Brain microvascular endothelial cell (primary cell): ENCODE measurements around the gene MMP25.

Experiments used
- DNase-seq: peaks from one replicate; pipeline ENCODE4 v3.0.0-alpha.2; 2020
- H3K27ac ChIP-seq: fragments of 250-450 bp; sonication (Bioruptor Pico); 2 replicates; pipeline ENCODE4 v1.5.1; 2020; ENCODE audit warnings: mild to moderate bottlenecking, moderate library complexity
- H3K27me3 ChIP-seq: fragments of 250-450 bp; sonication (Bioruptor Pico); replicated peaks from 2 replicates; pipeline ENCODE4 v1.5.1; 2020; ENCODE audit warnings: mild to moderate bottlenecking
- H3K36me3 ChIP-seq: fragments of 250-450 bp; sonication (Bioruptor Pico); replicated peaks from 2 replicates; pipeline ENCODE4 v1.5.1; 2020; ENCODE audit warnings: mild to moderate bottlenecking
- H3K4me3 ChIP-seq: 2 replicates; pipeline ENCODE4 v1.5.1; 2011; ENCODE audit warnings: low read depth, mild to moderate bottlenecking, control low read depth, low read length, moderate library complexity
- CTCF ChIP-seq: IDR thresholded peaks from 2 replicates; pipeline ENCODE4 v1.5.1; 2011; ENCODE audit warnings: low read depth, mild to moderate bottlenecking, moderate library complexity, low read length, control low read depth, inconsistent platforms; ENCODE audit errors: missing control alignments
- in situ Hi-C: cut with HindIII; loops from 2 replicates; pipeline ENCODE4 v1.10.0; 2017; ENCODE audit warnings: low sequenced_read_pairs, low pct_ligation_motif_present

The MMP25 gene

GRCh38 chr16:3098459-3099394 is 52.4 kb downstream of the MMP25 start, which contains the start of gene ZSCAN10:
Gene ZSCAN10 (minus strand): TSS chr16:3099294. CDS start chr16:3092937, 6,357 bp downstream.
- DNase-seq, result no peak
- TF ChIP-seq CTCF, result no peak

GRCh38 chr16:3099395-3099731 is 53.0 kb downstream of the MMP25 start:
- TF ChIP-seq CTCF, result no peak
- no peak overlapping the region for H3K27ac ChIP-seq
- in situ Hi-C loops, result no loop called here
- H3K27me3 ChIP-seq, result peaks cover 5% of the 10 kb centered on the region
- no peak overlapping the region for H3K4me3 ChIP-seq
- DNase-seq, result no peak
- H3K36me3 ChIP-seq, result no peaks in the 10 kb centered on the region

More at GRCh38 chr16:3098459-3099394, 52.4 kb downstream of the MMP25 start, which contains the start of gene ZSCAN10:
- H3K27ac ChIP-seq, result no peak within 1 kb of the TSS
- no peaks in the 10 kb centered on the region for H3K36me3 ChIP-seq
- in situ Hi-C loops, result no loop called here
- peaks cover 5% of the 10 kb centered on the region for H3K27me3 ChIP-seq
- H3K4me3 ChIP-seq, result no peak within 1 kb of the TSS

- no peak overlapping the region for H3K4me3 ChIP-seq
Measured at GRCh38 chr16:3099732-3100499, 53.6 kb downstream of the MMP25 start.

GRCh38 chr16:3101018-3101840 is 54.9 kb downstream of the MMP25 start:
- H3K27ac ChIP-seq, result no peak overlapping the region
- in situ Hi-C loops, result no loop called here
- TF ChIP-seq CTCF, result peak; percentile 65
- H3K36me3 ChIP-seq, result no peaks in the 10 kb centered on the region
- peaks cover 5% of the 10 kb centered on the region for H3K27me3 ChIP-seq
- DNase-seq, result no peak
- H3K4me3 ChIP-seq, result no peak overlapping the region

More at GRCh38 chr16:3099732-3100499, 53.6 kb downstream of the MMP25 start:
- TF ChIP-seq CTCF, result no peak
- Histone ChIP-seq H3K27me3 (peaks cover 5% of the 10 kb centered on the region), H3K36me3 (no peaks in the 10 kb centered on the region), H3K27ac (no peak overlapping the region)
- in situ Hi-C loops, result no loop called here
- peak; percentile 86 for DNase-seq

GRCh38 chr16:3101841-3102470 is 55.6 kb downstream of the MMP25 start:
- TF ChIP-seq CTCF, result no peak
- Histone ChIP-seq H3K36me3 (no peaks in the 10 kb centered on the region), H3K4me3 (no peak overlapping the region), H3K27ac (no peak overlapping the region), H3K27me3 (peaks cover 5% of the 10 kb centered on the region)
- in situ Hi-C loops, result no loop called here
- DNase-seq, result no peak
